Adrenal gland (tissue), 5 donors: ENCODE data around the gene RASAL1.

Source experiments
- CTCF ChIP-seq, 6 experiments: fragments of 450-650 bp in 4 of 6; fragments of 200-600 bp in 2 of 6; sonication (generic) in 1 of 6; IDR thresholded peaks; 1 replicate in 5 of 6; 2 replicates in 1 of 6; pipeline versions ENCODE4 v1.5.1 to v1.8.0; 2016 to 2021; ENCODE audit warnings: antibody characterized with exemption in 6 of 6, mild to moderate bottlenecking in 2 of 6, moderate library complexity in 1 of 6
- POLR2A ChIP-seq, 2 donors: fragments of 450-650 bp; IDR thresholded peaks; one replicate each; pipeline ENCODE4 v1.6.1; 2017; ENCODE audit warnings: antibody characterized with exemption in 2 of 2, mild to moderate bottlenecking in 2 of 2, moderate library complexity in 1 of 2
- donor health status: DM: no; HTN: no; CAD: no.

- TF ChIP-seq CTCF (IDR thresholded peaks at IDR 0.05) (no peak), POLR2A (IDR thresholded peaks at IDR 0.05) (no peak)
Observed at GRCh38 chr12:113134071-113134470, 1.5 kb downstream of the RASAL1 start.
